HL-60/S4 treated with phorbol 12-myristate 13-acetate at 8.2 ng/mL for 4 days and 3 days (cell line): ENCODE data around the gene RPP38.

ENCODE experiments used
- in situ Hi-C: fragments of 300-500 bp; cut with MboI; formaldehyde crosslinking; loops from 2 replicates; pipeline ENCODE4 v1.15.0; 2022; ENCODE audit warnings: low sequenced_read_pairs

The RPP38 gene

DNA sequence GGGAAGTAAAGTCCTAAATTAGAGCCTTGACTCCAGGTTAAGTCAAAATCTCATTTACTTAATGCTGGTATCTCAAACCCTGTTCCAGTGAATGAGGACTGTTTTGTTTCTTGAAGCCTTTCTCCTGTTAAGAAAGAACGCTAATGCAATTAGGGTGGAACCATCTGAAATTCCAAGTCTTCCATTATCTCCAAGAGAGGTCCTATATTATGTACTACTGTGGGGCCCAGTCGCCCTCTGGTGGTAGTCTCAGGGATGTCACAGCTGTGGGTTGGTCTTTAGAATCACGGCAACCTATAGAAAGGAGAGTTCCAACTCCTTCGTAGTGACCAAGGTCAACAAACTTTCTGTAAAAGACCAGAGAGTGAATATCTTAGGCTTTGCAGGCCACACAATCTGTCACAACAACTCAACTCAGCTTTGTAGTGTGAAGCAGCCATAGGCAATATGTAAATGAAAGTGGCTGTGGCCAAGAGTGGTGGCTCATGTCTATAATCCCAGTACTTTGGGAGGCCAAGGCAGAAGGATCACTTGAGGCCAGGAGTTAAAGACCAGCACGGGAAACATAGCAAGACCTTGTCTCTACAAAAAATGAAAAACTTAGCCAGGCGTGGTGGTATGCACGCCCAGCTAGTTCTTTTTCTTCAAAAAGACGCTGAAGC, 9.3 kb downstream of the RPP38 start:
- in situ Hi-C loops = no loop called here

- in situ Hi-C loops = no loop called here
These were observed 15.5 kb downstream of the RPP38 start for GRCh38 chr10:15112657-15113056.

DNA sequence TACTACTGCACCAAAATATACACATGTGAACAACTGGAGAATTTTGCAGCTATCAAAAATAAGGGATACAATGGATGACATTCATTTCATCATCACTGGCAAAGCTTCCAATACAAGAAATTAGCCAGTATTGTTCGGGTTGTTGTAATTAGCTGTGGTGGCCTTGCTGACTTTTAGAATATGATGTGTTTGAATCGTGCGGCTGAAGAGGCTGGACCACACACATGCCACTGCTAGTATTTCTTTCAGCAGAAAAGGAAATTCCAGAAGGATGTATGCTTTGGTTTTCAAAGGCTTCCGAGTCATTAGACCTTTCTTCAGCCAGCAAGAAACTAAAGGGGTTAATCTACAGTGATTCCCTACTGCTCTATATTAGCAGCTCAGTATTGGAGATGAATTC, 16.6 kb downstream of the RPP38 start:
- in situ Hi-C loops = no loop called here

GRCh38 chr10:15116225-15116624, 19.1 kb downstream of the RPP38 start:
- in situ Hi-C loops = no loop called here

GRCh38 chr10:15118615-15119014, 21.5 kb downstream of the RPP38 start:
- in situ Hi-C loops = no loop called here

- in situ Hi-C loops = no loop called here
These were observed 23.4 kb downstream of the RPP38 start for GRCh38 chr10:15120523-15120922.

GRCh38 chr10:15121707-15122106, 24.6 kb downstream of the RPP38 start:
- in situ Hi-C loops = no loop called here

- in situ Hi-C loops = no loop called here
These were observed 25.4 kb downstream of the RPP38 start for GRCh38 chr10:15122477-15123030.

DNA sequence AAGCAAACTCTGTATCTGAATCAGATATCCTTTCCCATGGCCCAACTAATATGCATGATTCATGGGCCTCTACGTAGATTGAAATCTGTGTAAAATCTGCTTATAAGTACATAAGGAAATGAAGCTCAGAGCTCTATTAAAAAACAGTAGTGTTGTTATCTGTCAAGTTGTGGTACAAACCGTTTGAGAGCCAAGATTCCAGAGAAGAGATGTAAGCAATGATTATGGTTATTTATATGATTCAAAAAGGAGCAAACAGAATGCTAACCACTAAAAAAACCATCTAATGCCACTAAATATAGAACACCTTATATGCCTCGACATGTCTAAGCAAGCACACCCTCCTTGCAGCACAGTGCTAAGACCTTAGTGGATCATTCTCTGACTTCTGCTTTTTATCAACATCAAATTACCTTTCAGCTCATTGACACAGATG, 26.6 kb downstream of the RPP38 start:
- in situ Hi-C loops = no loop called here

- in situ Hi-C loops = no loop called here
These were observed 27.0 kb downstream of the RPP38 start for GRCh38 chr10:15124190-15124589.

DNA sequence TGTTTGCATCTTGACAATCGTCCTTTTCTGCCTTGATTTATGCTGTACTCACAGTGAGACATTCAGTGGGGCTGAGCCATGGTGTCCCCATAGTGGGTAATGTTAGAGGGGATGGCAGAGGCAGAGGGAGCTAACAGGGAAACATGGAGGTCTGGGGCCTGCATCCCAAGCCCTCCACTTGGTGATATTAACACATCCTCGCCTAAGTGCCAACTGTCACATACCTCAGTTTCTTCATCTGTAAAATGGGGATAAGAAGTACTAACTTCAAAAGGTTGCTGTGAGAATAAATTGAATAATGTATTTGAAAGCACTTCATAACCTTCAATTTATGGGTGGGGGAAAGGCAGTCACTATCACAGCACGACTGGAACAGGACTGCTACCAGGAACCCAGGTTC, 27.8 kb downstream of the RPP38 start:
- in situ Hi-C loops = no loop called here

DNA sequence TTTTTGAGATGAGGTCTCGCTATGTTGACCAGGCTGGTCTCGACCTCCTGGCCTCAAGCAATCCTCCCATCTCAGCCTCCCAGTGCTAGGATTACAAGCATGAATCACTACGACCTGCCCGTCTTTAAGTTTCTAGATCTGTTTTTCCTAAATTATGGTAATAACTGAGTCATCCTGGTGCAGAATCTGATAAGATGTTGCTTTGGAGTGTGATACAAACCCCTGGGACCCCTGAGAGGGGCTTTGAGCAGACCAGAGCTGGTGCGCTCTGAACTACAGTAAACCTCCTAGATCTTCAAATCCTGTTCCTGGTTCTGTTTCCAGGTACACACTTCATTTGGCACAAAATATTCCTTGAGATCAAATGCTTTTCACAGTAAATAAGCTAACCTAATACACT, 34.2 kb downstream of the RPP38 start:
- in situ Hi-C loops = no loop called here

DNA sequence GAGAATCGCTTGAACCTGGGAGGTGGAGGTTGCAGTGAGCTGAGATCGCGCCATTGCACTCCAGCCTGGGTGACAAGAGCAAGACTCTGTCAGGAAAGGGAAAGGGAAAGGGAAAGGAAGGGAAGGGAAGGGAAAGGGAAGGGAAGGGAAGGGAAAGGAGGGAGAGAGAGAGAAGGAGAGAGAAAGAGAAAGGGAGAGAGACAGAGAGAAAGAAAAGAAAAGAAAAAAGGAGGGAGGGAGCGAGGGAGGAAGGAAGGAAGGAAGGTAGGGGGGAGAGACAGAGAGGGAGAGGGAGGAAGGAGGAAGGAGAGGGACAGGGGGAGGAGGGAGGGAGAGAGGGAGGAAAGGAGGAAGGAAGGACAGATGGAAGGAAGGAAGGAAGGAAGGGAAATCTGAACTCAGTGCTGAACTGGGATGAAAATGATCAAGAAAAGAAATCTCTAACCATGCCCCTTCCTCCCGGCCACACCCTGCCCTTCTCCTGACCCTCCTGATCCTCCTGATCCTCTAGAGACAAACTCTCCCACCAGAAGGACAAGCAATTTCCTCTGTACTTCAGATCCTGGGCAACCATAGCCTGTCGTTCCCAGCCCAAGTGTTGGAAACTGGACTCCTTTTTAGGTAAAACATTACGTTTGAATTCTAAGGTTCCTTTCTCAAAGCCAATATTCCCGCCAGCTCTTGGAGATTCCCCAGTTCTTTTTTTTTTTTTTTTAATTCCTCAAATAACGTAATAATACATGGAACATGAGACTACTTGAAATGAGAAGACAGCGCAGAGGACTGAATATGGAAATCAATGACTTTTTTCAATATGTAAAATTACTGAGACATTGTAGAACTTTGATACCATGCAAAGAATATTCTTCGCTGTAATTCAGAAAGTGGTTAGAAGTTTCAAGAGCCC, 39.2 kb downstream of the RPP38 start:
- in situ Hi-C loops = no loop called here

DNA sequence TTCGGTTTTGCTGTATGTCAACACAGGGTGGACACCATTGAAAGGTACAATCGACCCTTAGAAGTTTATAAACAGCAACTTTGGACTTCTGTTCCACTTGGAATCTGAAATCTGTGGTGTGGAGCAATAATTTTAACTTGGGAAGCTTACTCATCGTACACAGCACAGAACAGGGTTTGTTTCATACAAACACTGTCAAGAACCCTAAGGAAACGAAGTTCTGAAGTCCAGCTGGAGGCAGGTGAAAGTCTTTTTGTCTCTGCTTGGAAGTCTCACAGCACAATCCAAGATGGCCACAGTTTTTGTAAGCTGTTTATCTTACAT, 39.8 kb downstream of the RPP38 start:
- in situ Hi-C loops = no loop called here

DNA sequence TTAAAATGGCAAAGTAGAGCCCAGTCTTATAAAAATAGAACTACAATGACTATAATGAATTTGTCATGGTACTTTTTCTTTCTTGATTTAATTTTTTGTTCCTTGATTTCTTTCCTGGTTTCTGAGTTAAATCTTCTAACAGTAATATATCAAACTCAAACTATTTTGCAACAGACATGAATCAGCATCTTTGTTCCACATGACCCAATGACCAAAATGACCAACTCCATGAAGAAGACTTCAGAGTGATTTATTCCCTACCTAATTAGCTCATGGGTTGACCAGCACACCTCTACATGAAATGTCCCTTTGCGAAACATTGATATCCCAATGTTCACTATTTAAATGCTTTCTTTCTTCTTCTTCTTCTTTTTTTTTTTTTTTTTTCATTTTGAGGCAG, 40.5 kb downstream of the RPP38 start:
- in situ Hi-C loops = no loop called here

- in situ Hi-C loops = no loop called here
These were observed 43.5 kb downstream of the RPP38 start for GRCh38 chr10:15140698-15141097.

- in situ Hi-C loops = no loop called here
These were observed 44.2 kb downstream of the RPP38 start for GRCh38 chr10:15141136-15142054.

DNA sequence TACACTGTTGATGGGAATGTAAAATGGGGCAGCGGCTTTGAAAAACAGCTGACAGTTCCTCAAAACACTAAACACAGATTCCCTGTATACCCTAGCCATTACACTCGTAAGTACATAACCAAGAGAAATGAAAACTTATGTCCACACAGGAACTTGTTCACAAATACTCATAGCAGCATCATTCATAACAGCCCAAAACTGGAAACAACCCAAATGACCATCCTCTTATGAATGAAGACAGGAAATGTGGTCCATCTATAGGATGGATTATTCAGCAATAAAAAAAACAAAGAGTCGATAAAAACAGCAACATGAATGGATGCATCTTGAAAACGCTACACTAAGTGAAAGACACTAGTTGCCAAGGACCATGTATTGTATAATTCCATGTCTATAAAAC, 47.6 kb downstream of the RPP38 start:
- in situ Hi-C loops = no loop called here

- in situ Hi-C loops = no loop called here
These were observed 49.2 kb downstream of the RPP38 start for GRCh38 chr10:15146366-15146765.

DNA sequence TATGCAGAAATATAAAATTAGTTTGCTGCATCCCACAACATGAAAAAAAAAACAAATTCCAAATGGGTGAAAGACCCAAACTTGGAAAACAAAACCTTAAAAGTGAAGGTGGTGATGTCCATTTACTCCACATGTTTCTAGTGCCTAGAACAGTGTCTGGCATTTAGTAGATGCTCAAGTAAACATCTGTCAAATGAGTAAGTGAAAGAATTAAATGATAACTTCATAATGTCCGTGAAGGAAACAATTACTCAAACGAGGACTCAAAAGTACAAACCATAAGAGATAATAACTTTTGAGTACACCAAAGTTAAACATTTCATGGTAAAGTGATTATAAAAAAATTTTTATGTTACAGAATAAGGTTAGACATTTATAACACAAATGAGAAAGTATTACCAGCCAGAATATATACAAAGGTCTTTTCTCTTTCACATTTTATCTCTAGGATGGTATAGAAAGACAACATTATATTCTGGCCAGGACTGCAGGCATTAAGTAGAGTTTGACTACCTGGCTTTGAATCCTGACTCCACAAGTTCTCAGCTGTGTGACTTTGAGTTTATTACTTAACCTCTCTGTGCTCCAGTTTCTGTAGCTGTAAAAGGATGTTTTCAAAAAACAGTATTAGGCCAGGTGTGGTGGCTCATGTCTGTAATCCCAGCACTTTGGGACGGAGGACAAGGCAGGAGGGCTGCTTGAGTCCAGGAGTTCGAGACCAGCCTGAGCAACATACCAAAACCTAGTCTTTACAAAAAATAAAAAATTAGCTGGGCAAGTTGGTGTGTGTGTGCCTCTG, 50.6 kb downstream of the RPP38 start:
- in situ Hi-C loops = no loop called here
